ENCODE measurements around the gene PDLIM1.

- TF ChIP-seq RARB (CRISPR knock-in tag; IDR thresholded peaks at IDR 0.05) (no peak), CREB5 (CRISPR knock-in tag; IDR thresholded peaks at IDR 0.05; ENCODE audit: low read depth) (no peak), POU6F1 (CRISPR knock-in tag; IDR thresholded peaks at IDR 0.05; ENCODE audit: borderline replicate concordance, low read depth) (no peak), OSR1 (CRISPR knock-in tag; IDR thresholded peaks at IDR 0.05) (no peak), ZNF70 (CRISPR knock-in tag; IDR thresholded peaks at IDR 0.05) (no peak), TSHZ2 (CRISPR knock-in tag; IDR thresholded peaks at IDR 0.05) (no peak), ARNTL (CRISPR knock-in tag; IDR thresholded peaks at IDR 0.05; ENCODE audit: borderline replicate concordance, low read depth) (no peak), ZFP3 (CRISPR knock-in tag; IDR thresholded peaks at IDR 0.05) (no peak)
Observed at GRCh38 chr10:95188593-95188992, 102.2 kb downstream of the PDLIM1 start.
